ENCODE measurements around the gene WDR37. TPM values are rescaled to one million over a fixed set of nuclear protein-coding genes. Genes with fewer than 3 reads are reported as not detected.

Gene WDR37
- total and polyA plus RNA-seq, 9 of the 15 experiments (the other 6 are each of a cell fraction or from before 2014, with no cell fraction given) = 2.3 to 11.6 (median 6.7) TPM

DNA sequence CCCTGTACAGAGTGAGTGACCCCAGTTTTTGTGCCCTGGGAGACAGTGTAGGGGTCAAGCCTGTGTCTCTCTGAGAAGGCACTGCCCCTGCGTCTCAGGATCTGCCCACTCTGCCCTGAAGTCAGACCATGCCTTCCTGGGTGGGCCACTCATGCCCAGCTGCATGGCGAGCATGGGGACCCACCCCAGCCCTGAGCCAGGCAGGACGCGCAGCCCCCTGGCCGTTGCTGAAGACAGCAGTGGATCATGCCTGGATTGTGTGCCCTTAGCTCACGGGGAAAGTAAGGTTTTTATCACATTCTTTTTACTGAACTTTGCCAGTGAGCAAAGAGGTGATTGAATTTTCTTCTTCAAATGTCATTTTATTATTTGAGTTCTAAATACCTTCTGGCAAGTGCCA lies 66.2 kb downstream of the WDR37 start:
- WGBS (ENCODE audit: insufficient coverage, low coverage, missing lambda C conversion rate) = 76% methylated on average over 6 of the region's 6 CpGs
- TF ChIP-seq HOXB6 (CRISPR knock-in tag; IDR thresholded peaks at IDR 0.05; ENCODE audit: borderline replicate concordance) (no peak), NR2C1 (IDR thresholded peaks at IDR 0.05) (no peak), NR2C1 (tag; IDR thresholded peaks at IDR 0.05) (no peak), POLR2AphosphoS5 (IDR thresholded peaks at IDR 0.05; ENCODE audit: control insufficient read depth, insufficient read depth, low read depth, low read length) (no peak), ETV1 (tag; conservative IDR thresholded peaks at IDR 0.05; ENCODE audit: low read depth) (no peak), RUNX1 (IDR thresholded peaks at IDR 0.05; ENCODE audit: low read depth) (no peak)
- TF ChIP-seq, protein P1, sequence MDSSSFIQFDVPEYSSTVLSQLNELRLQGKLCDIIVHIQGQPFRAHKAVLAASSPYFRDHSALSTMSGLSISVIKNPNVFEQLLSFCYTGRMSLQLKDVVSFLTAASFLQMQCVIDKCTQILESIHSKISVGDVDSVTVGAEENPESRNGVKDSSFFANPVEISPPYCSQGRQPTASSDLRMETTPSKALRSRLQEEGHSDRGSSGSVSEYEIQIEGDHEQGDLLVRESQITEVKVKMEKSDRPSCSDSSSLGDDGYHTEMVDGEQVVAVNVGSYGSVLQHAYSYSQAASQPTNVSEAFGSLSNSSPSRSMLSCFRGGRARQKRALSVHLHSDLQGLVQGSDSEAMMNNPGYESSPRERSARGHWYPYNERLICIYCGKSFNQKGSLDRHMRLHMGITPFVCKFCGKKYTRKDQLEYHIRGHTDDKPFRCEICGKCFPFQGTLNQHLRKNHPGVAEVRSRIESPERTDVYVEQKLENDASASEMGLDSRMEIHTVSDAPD (CRISPR knock-in tag; IDR thresholded peaks at IDR 0.05) = no peak
- TF ChIP-seq, protein P2, sequence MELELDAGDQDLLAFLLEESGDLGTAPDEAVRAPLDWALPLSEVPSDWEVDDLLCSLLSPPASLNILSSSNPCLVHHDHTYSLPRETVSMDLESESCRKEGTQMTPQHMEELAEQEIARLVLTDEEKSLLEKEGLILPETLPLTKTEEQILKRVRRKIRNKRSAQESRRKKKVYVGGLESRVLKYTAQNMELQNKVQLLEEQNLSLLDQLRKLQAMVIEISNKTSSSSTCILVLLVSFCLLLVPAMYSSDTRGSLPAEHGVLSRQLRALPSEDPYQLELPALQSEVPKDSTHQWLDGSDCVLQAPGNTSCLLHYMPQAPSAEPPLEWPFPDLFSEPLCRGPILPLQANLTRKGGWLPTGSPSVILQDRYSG (tag; conservative IDR thresholded peaks at IDR 0.05; ENCODE audit: low read depth) = no peak
- Histone ChIP-seq H3K36me3 (ENCODE audit: control insufficient read depth, insufficient read depth, low read length) (peaks cover 44% of the 10 kb centered on the region; the same call in 2 of the 3 replicates), H3K4me3 (no peak overlapping the region), H3K79me2 (ENCODE audit: control insufficient read depth, insufficient read depth, low read length) (no peaks in the 10 kb centered on the region), H4K20me1 (replicated peaks; ENCODE audit: control insufficient read depth, insufficient read depth, low read length) (no peaks in the 10 kb centered on the region), H3K9ac (ENCODE audit: insufficient read depth in 1 of 2, low read depth in 2 of 2, low read length in 2 of 2) (no peak overlapping the region), H3K9me3 (replicated peaks; ENCODE audit: control insufficient read depth, insufficient read depth, low read depth, low read length) (no peaks in the 10 kb centered on the region), H3K9me1 (ENCODE audit: control insufficient read depth, insufficient read depth, low read length) (no peaks in the 10 kb centered on the region), H3K4me2 (ENCODE audit: insufficient read depth, low read length) (no peak overlapping the region), H3K27ac (ENCODE audit: extremely low read depth, low read depth, low read length) (no peak overlapping the region), H2AFZ (ENCODE audit: low read depth, low read length) (no peak overlapping the region), H3K27me3 (ENCODE audit: control insufficient read depth in 2 of 2, insufficient read depth in 2 of 2, low read length in 2 of 2) (no peaks in the 10 kb centered on the region), H3K4me1 (replicated peaks in 1 of 2; ENCODE audit: control insufficient read depth in 2 of 2, insufficient read depth in 2 of 2, low read length in 2 of 2) (peaks cover 0 to 3% of the 10 kb centered on the region in 2 experiments; a peak in 2 of 5 replicates)
- no peak for ATAC-seq
- DNase-seq (ENCODE audit: extremely low read depth in 1 of 4, low spot score in 3 of 4) = no peak
- ChIA-PET CTCF (ENCODE audit: low intra/inter-chr PET ratio) (no interaction called here), POLR2A (interaction anchor here (0.7 to 1.0 kb wide), 2 partner anchors 10 to 74 kb away, joined by 3 read pairs; partner anchors contain the start of gene IDI1)
- no peak for FAIRE-seq
- no TSS peak for BruUV-seq (replicated peaks)
- intact Hi-C loops (cut with micrococcal nuclease) (no loop called here), in situ Hi-C loops (cut with MboI) (no loop called here)

Data from K562 (cell line).